Measurements from ENCODE around the gene TMEM72.

Gene TMEM72

DNA sequence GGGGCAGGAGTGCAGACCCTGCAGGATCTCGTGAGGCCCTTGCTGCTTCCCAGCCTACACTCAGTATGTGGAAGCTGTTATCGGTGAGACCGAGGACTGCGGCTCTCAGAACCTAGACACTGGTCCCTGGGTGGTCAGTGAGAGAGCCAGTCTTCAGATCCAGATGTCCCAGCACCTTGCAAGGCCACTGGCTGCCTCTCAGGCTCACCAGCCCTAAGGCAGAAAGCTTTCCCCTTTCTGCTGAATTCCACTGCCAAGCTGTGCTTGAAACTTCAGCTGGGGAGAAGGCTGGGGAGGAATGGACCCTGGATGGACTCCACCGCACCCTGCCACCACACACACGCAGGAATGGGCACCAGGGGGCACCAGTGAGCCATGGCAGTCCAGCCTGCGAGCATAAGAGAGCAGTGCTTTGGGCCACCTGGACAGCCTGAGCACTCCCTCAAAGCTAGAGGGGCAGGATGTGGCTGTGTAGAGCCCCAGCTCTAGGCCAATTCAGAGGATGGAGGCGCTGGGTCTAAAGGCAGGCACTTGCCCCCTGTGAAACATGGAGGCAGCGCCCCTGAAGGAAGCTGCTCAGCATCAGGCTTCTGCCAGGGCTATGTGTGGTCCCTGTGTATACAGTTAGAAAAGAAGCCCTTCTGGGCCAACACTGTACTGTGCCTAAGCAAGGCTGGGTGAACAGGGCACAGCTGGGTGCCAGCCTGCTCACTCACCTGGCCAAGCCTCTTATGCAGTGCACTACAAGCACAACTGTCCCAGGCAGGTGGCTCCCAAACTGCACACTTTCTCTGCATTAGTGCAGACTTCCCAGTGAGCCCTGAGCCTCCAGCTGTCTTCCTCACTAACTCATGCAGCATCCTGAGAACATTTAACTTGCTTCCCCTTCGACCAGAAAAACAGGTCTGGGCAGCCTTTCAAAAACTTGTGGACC, 21.6 kb downstream of the TMEM72 start:
- in situ Hi-C loops (cut with MboI; ENCODE audit: low sequenced_read_pairs), result no loop called here

DNA sequence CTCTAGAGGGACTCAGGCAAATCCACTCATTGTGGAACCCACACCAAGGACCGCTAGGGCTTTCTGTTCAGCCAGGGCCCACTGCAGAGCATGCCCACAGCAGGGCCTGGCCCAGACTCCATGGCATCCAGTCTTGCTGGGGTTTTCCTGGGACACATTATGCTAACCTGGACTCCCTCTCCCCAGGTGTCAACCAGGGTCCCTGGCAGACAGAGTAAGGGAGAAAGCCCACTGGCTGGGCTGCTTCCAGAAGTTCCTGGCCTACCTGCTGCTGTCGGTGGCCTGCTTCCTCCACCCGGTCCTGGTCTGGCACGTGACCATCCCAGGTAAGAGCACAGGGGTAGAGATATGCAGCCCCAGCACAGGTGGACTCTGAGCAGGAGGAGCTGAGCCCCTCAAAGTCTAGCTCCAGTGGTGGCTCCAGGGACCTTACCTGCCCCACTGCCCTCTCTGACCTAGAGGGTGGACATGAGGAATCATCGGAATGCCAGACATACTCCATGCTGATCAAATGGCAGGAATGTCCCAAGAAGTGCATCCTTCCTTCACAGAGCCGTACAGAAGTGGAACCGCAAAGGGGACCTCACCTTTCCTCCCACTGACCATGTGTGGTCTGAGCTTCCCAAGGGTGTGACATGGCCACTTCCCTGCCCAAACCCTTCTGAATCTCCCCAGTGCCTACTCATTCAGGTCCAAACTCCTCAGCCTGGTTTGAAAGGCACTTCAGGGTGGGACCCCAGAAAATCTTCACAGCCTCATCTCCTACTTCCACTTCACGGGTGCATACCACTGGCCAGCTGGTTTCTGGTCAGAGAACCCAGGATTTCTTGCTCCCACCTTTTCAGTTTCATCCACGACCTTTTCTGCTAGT, 22.5 kb downstream of the TMEM72 start:
- in situ Hi-C loops (cut with MboI; ENCODE audit: low sequenced_read_pairs), result no loop called here

DNA sequence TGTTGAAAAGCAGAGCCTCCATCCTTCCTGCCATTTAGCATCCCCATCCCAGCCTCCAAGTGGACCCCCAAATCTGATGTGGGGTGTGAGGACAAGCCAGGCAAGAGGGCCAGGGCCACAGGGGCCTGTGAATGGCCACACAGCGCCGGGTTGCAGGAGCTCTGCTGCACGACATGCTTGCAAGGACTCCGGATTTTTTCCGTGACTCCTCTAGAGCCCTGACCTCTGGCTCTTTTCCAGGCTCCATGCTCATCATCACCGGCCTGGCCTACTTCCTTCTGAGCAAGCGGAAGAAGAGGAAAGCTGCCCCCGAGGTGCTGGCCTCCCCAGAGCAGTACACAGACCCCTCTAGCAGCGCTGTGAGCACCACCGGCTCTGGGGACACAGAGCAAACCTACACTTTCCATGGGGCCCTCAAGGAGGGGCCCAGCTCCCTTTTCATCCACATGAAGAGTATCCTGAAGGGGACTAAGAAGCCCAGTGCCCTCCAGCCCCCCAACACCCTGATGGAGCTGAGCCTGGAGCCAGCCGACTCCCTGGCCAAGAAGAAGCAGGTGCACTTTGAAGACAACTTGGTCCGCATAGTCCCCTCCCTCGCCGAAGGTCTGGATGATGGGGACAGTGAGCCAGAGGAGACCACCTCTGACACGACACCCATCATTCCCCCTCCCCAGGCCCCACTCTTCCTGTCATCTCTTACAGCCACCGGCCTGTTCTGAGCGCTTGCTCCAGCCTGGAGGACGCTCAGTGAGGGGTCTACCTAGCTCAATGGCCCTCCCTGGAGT, 23.5 kb downstream of the TMEM72 start:
- in situ Hi-C loops (cut with MboI; ENCODE audit: low sequenced_read_pairs), result no loop called here

DNA sequence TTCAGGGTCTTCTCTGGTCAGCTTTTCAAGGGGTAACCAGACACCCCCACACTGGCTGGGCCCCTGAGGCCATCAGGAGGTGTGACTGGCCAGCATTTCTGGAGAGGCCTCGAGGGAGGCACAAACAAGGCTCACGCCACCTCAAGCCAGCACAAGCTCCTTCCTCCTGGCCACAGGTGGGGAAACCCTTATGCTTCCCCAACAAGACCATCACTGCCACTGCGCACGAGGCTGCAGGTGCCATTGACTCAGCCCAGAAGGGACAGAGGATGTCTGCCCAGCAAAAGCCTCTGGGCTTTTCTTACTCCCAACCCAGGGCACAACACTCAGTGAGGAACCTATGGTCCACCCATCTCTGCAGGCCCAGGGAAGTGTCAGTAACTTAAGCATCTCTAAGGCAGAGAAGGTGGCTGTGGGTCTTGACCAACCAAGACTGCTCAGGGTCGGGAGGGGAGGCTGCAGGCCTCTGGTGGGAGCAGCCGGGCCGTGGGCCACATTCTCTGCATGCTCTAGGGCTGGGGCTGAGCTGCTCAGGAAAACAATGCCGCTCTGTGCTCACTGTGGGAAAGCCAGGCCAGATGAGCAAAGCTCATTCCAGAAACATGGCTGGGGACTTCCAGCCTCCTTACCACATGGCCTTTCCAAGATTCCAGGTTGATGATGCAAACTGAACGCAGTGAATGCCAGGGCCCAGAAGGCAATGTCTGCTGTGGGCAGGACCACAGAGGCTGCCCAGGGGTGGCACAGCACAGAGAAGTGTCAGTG, 24.2 kb downstream of the TMEM72 start:
- in situ Hi-C loops (cut with MboI; ENCODE audit: low sequenced_read_pairs), result no loop called here

DNA sequence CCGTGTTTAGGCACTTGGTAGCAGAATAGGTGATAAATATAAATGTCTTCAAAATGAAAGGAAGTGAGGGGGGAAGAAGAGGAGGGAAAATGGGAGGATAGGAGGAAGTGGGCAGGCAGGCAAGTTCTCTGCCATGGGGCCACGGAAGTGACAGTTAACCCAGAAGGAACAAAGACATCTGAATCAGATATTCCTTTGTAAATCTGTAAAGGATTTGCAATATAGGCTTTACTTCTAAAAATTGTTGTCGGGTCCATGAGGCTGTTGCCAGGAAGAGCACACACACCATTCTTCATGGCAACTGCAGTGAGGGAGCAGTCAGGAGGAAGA, 24.8 kb downstream of the TMEM72 start:
- in situ Hi-C loops (cut with MboI; ENCODE audit: low sequenced_read_pairs), result no loop called here

DNA sequence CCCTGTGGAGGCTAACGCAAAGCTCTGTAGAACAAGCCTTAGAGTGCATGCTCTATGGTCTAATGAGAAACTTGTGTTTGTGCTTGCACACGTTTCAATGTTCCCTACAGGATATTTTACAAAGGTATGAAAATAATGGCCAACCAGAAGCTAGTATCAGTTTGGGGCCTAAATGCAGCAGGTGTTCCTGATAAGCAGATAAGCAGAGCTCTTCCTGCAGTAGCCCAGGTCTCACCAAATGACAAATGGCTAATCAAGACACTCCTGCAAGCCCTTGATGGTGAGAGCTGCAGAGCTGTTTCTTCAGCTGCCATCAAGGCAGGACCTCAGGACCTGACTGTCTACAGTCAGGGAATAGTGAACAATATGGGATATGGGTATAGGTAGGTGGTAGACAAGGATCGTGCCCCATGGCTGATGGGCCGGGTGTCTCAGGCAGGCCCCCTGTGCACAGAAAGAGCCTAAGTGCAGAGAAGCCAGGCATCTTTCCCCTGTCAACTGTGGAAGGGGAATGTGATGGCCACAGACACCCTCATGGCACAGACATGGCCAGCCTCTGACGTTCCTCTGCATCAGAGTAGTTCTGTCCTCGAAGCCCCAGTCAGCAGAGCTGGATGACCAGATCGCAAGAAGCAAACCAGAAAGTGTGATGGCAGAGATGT, 25.3 kb downstream of the TMEM72 start:
- in situ Hi-C loops (cut with MboI; ENCODE audit: low sequenced_read_pairs), result no loop called here

DNA sequence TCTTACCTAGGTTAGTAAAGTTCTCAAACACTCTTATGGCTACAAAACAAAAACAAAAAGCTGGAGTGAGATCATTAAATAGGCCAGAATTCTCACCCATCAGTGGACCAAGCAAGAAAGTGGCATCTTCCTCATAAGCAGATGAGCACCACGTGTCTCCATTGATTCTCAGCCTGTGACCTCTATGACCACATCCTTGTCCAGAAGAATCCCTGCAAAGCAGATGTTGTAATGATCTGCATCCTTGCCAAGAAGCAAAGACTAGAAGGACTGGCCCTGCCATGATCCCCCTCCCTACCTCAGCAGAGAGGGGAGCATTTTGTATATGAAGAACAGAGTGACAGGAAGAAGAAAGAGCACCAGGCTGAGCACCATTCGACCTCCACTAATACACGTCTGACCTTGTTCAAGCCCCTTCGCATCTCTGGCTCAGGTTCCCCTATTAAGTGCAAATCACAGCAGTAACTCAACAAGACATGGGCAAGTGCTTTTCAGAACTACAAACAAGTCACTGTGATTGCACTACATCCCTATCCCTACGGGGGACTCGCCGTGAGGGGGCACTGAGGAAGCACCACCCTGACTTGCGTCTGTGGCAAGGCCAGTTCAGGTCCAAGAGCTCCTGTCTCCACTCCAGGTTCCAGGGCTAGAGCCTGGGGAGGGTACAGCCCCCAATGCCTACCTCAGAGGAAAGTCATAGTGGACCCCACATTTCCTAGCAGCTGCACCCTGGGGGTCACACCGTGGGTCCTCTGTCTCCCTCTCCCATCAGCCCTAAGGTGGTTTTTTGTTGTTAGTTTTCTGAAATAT, 26.3 kb downstream of the TMEM72 start:
- in situ Hi-C loops (cut with MboI; ENCODE audit: low sequenced_read_pairs), result no loop called here

DNA sequence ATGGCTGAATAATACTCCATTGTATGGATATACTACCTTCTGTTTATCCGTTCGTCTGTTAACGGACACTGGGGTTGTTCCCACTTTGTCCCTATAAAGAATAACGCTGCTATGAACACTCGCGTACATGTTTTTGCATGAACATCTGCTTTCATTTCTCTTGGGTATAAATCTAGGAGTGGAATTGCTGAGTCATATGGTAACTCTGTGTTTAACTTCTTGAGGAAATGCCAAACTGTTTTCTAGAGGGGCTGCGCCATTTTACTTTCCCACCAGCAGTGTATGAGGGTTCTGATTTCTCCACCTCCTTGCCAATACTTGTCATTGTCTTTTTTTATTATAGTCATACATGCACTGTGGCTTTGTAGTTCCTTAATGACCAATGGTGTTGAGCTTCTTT, 27.8 kb downstream of the TMEM72 start:
- in situ Hi-C loops (cut with MboI; ENCODE audit: low sequenced_read_pairs), result no loop called here

DNA sequence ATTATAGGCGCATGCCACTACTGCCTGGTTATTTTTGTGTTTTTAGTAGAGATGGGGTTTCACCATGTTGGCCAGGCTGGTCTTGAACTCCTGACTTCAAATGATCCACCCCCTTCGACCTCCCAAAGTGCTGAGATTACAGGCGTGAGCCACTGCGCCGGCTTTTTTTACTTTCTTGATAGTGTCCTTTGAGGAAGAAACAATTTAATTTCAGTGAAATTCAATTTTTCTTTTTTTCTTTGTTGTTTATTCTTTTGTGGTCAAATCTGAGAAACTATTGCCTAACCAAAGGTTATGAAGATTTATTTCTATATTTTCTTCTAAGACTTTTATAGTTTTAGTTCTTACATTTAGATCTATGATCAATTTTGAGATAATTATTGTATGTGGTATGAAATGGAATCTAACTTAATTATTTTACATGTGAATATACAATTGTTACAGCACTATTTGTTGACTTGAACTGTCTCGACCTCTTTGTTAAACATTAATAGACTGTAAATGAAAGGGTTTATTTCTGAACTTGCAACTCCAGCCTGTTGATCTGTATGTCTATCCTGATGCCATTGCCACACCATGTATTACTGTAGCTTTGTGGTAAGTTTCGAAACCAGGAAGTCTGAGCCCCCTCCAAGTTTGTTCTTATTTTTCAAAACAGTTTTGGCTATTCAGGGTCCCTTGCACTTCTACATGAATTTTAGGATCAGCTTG, 28.7 kb downstream of the TMEM72 start:
- in situ Hi-C loops (cut with MboI; ENCODE audit: low sequenced_read_pairs), result no loop called here

DNA sequence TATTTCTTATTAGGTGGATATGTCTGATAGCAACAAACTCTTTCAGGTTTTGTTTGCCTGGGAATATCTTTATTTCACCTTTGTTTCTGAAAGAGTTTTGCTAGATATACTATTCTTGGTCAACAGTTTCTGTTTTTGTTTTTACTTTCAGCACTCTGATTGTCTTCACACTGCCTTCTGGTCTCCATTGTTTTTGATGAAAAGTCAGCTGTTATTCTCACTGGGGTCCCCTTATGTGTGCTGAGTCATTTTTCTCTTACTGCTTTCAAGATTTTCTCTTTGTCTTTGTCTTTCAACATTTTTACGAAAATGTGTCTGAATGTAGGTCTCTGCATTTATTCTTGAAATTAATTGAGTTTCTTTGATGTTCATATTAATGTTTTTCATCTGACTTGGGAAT, 33.2 kb downstream of the TMEM72 start:
- in situ Hi-C loops (cut with MboI; ENCODE audit: low sequenced_read_pairs), result no loop called here

DNA sequence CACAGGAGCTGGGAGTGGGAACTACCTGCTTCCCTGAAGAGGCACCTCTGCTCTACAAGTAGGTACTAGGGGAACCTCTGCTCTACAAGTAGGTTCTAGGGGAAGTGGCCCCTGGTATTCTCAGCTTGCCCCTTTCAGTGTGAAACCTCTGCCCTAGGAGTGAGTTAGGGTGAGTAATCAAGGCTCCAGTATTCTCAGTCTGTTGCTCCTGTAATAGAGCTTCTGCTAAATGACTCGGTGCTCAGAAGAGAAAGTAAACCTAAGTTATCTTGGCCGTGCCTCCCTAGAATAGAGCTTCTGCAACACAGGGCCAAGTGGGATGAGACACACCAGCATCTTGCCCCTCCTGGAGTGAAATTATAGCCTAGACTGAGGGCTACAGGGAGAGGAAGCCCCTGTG, 35.1 kb downstream of the TMEM72 start:
- in situ Hi-C loops (cut with MboI; ENCODE audit: low sequenced_read_pairs), result no loop called here

DNA sequence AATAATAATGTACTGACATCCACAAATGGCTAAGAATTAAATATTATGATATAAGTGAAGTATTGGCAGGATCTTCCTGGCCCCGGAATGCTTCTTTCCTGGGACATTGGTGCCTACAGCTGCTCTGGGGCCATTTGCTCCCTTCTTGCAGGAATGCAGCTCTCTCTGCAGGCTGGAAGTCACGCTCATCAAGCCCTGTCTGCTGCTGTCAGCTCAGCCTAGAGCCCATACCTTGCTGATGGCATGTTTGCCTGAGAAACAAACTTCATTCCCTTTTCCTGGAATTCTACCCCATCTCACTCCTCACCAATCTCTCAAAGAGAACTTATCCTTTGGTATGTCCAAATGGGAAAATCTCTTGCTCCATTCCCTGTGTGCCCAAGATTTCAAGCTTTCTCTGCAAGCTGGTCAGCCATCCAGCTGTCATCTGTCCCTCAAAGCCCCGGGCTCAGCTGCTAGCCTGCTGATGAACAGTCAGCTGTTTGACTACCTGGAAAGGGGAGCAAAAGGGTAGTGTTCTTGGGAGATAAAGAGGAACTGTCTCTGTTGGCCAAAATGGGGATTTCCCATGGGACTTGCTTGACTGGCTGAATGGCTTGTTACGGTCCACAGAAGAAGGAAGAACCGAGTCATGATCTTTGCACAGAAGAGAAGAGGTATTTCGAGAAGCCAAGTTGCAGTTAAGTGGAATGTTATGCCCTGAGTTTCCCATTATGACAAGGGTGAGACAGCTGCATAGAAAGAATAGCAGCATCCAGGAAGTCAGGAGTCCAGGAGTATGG, 36.4 kb downstream of the TMEM72 start:
- in situ Hi-C loops (cut with MboI; ENCODE audit: low sequenced_read_pairs), result no loop called here

DNA sequence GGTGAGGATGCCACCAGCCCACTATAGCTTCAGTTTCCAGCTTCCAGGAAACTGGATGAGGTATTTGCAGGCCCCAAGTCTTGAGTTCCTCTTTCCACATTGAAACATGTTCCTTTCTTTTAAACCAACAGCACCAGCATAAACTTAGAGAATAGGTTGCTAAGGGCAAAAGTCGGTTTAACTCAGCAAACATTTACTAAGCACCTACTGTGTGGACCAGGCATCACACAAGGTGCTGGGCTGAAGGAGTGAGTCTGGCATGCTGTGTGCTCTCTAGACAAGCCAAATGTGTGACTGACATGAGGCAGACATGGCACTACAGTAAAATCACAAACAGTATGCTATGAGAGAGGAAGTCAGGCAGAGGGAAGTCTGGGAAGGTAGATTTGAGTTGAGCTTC, 37.5 kb downstream of the TMEM72 start:
- in situ Hi-C loops (cut with MboI; ENCODE audit: low sequenced_read_pairs), result no loop called here

DNA sequence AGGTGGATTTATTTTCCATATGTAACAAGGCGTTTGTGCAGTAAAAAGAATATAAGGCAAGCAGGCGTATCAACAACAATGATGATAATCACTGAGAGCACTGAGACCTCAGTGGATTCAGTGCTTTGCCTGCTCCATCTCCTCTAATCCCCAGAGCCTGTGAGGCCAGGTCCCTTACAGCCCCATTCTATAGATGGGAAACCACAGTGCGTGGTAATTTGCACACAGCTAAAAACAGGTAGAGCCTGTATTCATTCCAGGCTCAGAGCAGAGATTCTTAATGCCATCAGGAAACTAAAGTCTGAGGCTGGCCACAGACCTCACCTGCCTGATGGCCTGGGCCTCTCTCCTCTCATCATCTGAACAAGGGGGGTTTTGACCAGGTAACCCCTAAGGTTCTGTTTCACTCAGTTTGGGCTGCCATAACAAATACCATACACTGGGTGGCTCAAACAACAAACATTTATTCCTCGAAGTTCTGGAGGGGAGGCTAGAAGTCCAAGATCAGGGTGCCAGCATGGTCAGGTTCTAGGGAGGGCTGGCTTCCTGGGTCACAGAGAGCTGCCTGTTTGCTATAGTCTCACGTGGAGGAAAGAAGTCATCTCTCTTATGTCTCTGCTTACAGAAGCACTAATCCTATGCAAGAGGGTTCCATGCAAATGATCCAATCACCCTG, 38.1 kb downstream of the TMEM72 start:
- in situ Hi-C loops (cut with MboI; ENCODE audit: low sequenced_read_pairs), result no loop called here

DNA sequence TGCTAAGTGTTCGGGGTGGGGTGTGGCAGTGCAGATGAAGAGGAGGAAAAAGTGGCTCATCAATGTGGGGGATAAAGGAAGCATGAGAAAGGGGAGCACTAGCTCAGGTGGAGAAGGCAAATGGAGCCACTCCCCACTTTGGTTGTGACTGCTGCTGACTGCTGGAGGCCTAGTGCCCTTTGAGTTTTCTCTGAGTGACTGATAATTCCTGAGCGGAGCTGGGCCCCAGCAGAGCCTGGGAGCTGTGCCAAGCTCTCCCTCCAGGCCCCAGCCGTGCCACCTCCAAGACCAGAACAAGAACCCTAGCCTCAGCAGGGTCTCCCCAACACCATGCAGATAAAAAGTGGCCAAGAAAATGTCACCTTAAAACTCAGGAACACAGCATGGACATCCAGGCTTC, 38.8 kb downstream of the TMEM72 start:
- in situ Hi-C loops (cut with MboI; ENCODE audit: low sequenced_read_pairs), result loop anchor here (25.0 kb wide), 1 partner anchor 1538 kb away; the partner anchor contains the start of gene HNRNPF

DNA sequence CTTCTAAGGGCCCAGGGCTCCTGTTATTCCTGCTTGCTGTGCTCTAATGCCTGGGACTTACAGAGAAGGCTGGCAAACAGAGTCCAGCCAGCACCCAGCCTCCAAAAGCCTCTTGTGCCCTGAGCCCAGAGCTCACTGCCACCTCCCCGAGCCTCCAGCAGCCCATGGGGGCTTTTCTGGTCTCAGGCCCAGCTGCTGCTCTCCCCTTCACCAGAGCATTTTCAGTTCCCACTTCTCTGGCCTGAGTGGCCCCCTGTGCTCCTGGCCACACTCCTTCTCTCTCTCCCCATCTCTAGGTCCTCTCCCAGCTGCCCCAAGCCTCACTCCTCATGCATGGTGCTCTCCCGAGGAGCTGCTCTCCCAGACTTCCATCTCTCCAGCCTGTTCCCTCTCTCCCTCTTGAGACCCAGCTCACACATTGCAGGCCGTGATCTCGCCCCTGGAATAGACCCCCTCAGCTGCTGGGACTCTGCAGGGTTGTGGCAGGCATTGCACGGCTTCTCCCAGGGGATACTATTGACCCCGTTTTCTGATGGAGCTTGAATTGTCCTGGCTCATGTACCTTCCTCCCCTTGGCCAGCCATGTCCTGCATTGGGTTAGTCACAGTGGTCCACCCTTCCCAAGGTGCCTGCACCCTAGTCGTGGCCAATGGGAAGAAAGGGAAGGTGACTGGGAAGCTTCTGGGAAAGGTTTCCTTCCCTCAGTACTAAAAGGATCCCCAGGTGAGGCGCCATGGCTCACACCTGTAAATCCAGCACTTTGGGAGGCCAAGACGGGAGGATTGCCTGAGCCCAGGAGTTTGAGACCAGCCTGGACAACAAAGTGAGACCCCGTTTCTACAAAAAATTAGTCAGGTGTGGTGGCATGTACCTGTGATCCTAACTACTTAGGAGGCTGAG, 39.4 kb downstream of the TMEM72 start:
- in situ Hi-C loops (cut with MboI; ENCODE audit: low sequenced_read_pairs), result loop anchor here (25.0 kb wide), 1 partner anchor 1538 kb away; the partner anchor contains the start of gene HNRNPF
